Measurements from ENCODE around the gene OR6V1. TPM values are rescaled to one million over a fixed set of nuclear protein-coding genes. Genes with fewer than 3 reads are reported as not detected.

OR6V1 gene
- total and polyA plus RNA-seq, 10 of the 15 experiments (the other 5 are each of a cell fraction or from before 2014, with no cell fraction given): not detected

DNA sequence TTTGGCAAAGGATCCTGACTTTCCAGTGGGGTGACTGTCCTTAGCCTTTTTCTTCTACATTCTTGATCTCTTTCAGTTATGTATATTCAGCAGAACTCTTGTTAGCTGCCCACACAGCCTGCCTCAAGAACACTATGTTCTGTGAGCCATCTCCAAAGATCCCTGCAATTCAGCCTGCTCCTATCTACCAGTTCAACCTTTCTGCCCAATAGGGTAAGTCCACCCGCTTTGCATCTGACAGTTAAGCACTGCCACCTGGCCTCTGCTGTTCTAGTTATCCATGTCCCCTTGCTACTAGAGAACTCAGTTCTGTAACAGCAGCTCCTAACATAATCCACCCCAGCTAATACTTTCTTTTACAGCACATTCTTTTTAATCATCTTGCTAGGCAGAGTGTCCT lies 38.7 kb upstream of the OR6V1 start:
- TF ChIP-seq CHD4 (IDR thresholded peaks at IDR 0.05) (no peak), ATF7 (IDR thresholded peaks at IDR 0.05; ENCODE audit: low read depth) (no peak)
- no peaks in the 10 kb centered on the region for H3K36me3 ChIP-seq (ENCODE audit: control insufficient read depth in 2 of 2, insufficient read depth in 2 of 2, low read length in 1 of 2)
- no peak overlapping the region for H3K27ac ChIP-seq (ENCODE audit: control insufficient read depth, insufficient read depth)
- SMC1A ChIA-PET (ENCODE audit: uncharacterized antibody, unreplicated experiment): interaction anchor here (0.9 to 7.9 kb wide), 3 partner anchors 8 to 202 kb away, joined by 3 to 54 read pairs (median 8); no protein-coding TSS in a partner anchor
- RAD21 ChIA-PET (ENCODE audit: unreplicated experiment): interaction anchor here (6.3 kb wide), 1 partner anchor 202 kb away, joined by 37 read pairs; no protein-coding TSS in a partner anchor
- POLR2A ChIA-PET: no interaction called here
- H3K4me2 ChIP-seq (ENCODE audit: control insufficient read depth, insufficient read depth): no peak overlapping the region
- CTCF ChIA-PET: interaction anchor here (8.2 to 19.2 kb wide), 2 partner anchors 10 to 206 kb away, joined by 75 to 434 read pairs; partner anchors contain the start of gene TAS2R40
- intact Hi-C loops (cut with micrococcal nuclease; ENCODE audit: unreplicated experiment): no loop called here
- no TSS peak for BruUV-seq (replicated peaks)
- no peak for FAIRE-seq
- in situ Hi-C loops (cut with MboI): loop anchor here (10.0 kb wide), 1 partner anchor 401 kb away; no protein-coding TSS in a partner anchor
- H3K9ac ChIP-seq (ENCODE audit: control insufficient read depth, insufficient read depth, low read length): no peak overlapping the region
- no peak overlapping the region for H3K4me3 ChIP-seq
- H3K79me2 ChIP-seq (ENCODE audit: control insufficient read depth, insufficient read depth, low read length): no peaks in the 10 kb centered on the region
- DNase-seq (ENCODE audit: low read depth, low spot score): no peak
- no peak for ATAC-seq
- H4K20me1 ChIP-seq (ENCODE audit: control insufficient read depth, insufficient read depth): no peaks in the 10 kb centered on the region
- 92% methylated on average over 1 of the region's 1 CpG for WGBS (ENCODE audit: insufficient coverage, insufficient replicate concordance, low lambda C conversion rate, missing lambda C conversion rate)
- H3K9me3 ChIP-seq (replicated peaks; ENCODE audit: control insufficient read depth, insufficient read depth, low read length): no peaks in the 10 kb centered on the region
- peaks cover 10% of the 10 kb centered on the region for H3K4me1 ChIP-seq (ENCODE audit: control insufficient read depth, insufficient read depth, low read length)
- peaks cover 0 to 3% of the 10 kb centered on the region in 2 experiments; a peak in 1 of 4 replicates for H3K27me3 ChIP-seq (replicated peaks in 1 of 2; ENCODE audit: control insufficient read depth in 2 of 2, insufficient read depth in 2 of 2, low read length in 1 of 2)
- H2AFZ ChIP-seq (ENCODE audit: control insufficient read depth, low read depth, low read length): no peak overlapping the region

DNA sequence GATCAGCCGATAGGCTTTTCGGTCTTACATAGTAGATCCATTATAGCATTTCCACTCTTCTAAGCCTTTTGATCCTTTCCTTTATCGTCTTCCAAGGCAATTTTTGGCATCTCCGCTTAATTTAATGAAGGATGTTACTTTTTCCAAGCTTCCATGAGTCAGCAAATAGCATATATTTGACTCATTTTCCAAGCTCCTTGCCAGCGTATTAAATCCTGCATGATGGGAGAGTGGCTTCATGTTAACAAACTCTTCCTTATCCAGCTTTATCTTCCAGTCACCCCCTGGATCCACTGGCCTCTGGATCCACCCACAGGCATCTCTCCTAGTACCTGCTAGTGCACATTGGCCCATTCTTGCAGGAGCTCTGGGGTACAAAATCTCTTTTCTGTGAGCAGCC lies 38.2 kb upstream of the OR6V1 start:
- no peak overlapping the region for H3K27ac ChIP-seq (ENCODE audit: control insufficient read depth, insufficient read depth)
- POLR2A ChIA-PET: no interaction called here
- BruUV-seq (replicated peaks): no TSS peak
- no peaks in the 10 kb centered on the region for H3K79me2 ChIP-seq (ENCODE audit: control insufficient read depth, insufficient read depth, low read length)
- intact Hi-C loops (cut with micrococcal nuclease; ENCODE audit: unreplicated experiment) (no loop called here), in situ Hi-C loops (cut with MboI) (loop anchor here (10.0 kb wide), 1 partner anchor 401 kb away; no protein-coding TSS in a partner anchor)
- SMC1A ChIA-PET (ENCODE audit: uncharacterized antibody, unreplicated experiment): interaction anchor here (0.6 to 7.9 kb wide), 3 partner anchors 9 to 360 kb away, joined by 3 to 54 read pairs (median 8); no protein-coding TSS in a partner anchor
- FAIRE-seq (no peak), DNase-seq (ENCODE audit: low read depth, low spot score) (no peak), ATAC-seq (no peak)
- peaks cover 0 to 3% of the 10 kb centered on the region in 2 experiments; a peak in 1 of 4 replicates for H3K27me3 ChIP-seq (replicated peaks in 1 of 2; ENCODE audit: control insufficient read depth in 2 of 2, insufficient read depth in 2 of 2, low read length in 1 of 2)
- WGBS (ENCODE audit: insufficient coverage, insufficient replicate concordance, low lambda C conversion rate, missing lambda C conversion rate): 65% methylated on average over 5 of the region's 5 CpGs
- H3K4me1 ChIP-seq (ENCODE audit: control insufficient read depth, insufficient read depth, low read length): peaks cover 10% of the 10 kb centered on the region
- H3K9me3 ChIP-seq (replicated peaks; ENCODE audit: control insufficient read depth, insufficient read depth, low read length): no peaks in the 10 kb centered on the region
- CTCF ChIA-PET: interaction anchor here (8.2 to 19.2 kb wide), 2 partner anchors 11 to 206 kb away, joined by 75 to 434 read pairs; partner anchors contain the start of gene TAS2R40
- RAD21 ChIA-PET (ENCODE audit: unreplicated experiment): interaction anchor here (6.3 kb wide), 1 partner anchor 201 kb away, joined by 37 read pairs; no protein-coding TSS in a partner anchor
- H3K4me2 ChIP-seq (ENCODE audit: control insufficient read depth, insufficient read depth): no peak overlapping the region
- no peaks in the 10 kb centered on the region for H4K20me1 ChIP-seq (ENCODE audit: control insufficient read depth, insufficient read depth)
- H2AFZ ChIP-seq (ENCODE audit: control insufficient read depth, low read depth, low read length): no peak overlapping the region
- H3K36me3 ChIP-seq (ENCODE audit: control insufficient read depth in 2 of 2, insufficient read depth in 2 of 2, low read length in 1 of 2): no peaks in the 10 kb centered on the region
- H3K4me3 ChIP-seq: no peak overlapping the region
- TF ChIP-seq CHD1 (IDR thresholded peaks at IDR 0.05; ENCODE audit: low read depth, low read length) (no peak), EED (IDR thresholded peaks at IDR 0.05; ENCODE audit: low read depth) (no peak), ZNF622 (IDR thresholded peaks at IDR 0.05) (no peak), ZNF24 (IDR thresholded peaks at IDR 0.05) (no peak), BHLHE40 (IDR thresholded peaks at IDR 0.05; ENCODE audit: borderline replicate concordance in 1 of 2, low read depth in 2 of 2, low read length in 1 of 2) (no peak)
- H3K9ac ChIP-seq (ENCODE audit: control insufficient read depth, insufficient read depth, low read length): no peak overlapping the region
